Vagina (tissue), 2 donors: Measurements from ENCODE around the gene EVC. TPM values are rescaled to one million over a fixed set of nuclear protein-coding genes. Genes with fewer than 3 reads are reported as not detected.
A peak's percentile ranks its signal among the peaks of the same experiment; 100 is the strongest.

Experiments
- DNase-seq, 2 donors: peaks; one replicate each; pipeline ENCODE4 v3.0.0-alpha.2; 2017; ENCODE audit errors: extremely low spot score in 2 of 2
- H3K27ac ChIP-seq: fragments of 200-600 bp; sonication (generic); one replicate; pipeline ENCODE4 v1.5.1; 2019
- H3K27me3 ChIP-seq: fragments of 200-600 bp; sonication (generic); one replicate; pipeline ENCODE4 v1.5.1; 2019
- H3K36me3 ChIP-seq, 2 donors: fragments of 200-600 bp; sonication (generic); one replicate each; pipeline ENCODE4 v1.5.1; 2017 to 2019
- H3K4me1 ChIP-seq: fragments of 200-600 bp; sonication (generic); one replicate; pipeline ENCODE4 v1.5.1; 2019
- H3K4me3 ChIP-seq, 2 donors: fragments of 200-600 bp; sonication (generic); 1 replicate in 1 of 2; 2 replicates in 1 of 2; pipeline ENCODE4 v1.5.1; 2016 to 2019
- H3K9me3 ChIP-seq: fragments of 200-600 bp; sonication (generic); one replicate; pipeline ENCODE4 v1.5.1; 2019
- CTCF ChIP-seq, 3 experiments: fragments of 450-650 bp in 2 of 3; fragments of 200-600 bp in 1 of 3; sonication (generic) in 1 of 3; IDR thresholded peaks; one replicate each; pipeline ENCODE4 v1.5.1; 2017 to 2019; ENCODE audit warnings: antibody characterized with exemption in 3 of 3, mild to moderate bottlenecking in 2 of 3, moderate library complexity in 2 of 3
- POLR2A ChIP-seq, 2 donors: fragments of 450-650 bp; IDR thresholded peaks; one replicate each; pipeline ENCODE4 v1.6.1; 2017; ENCODE audit warnings: antibody characterized with exemption in 2 of 2, mild to moderate bottlenecking in 2 of 2, moderate library complexity in 2 of 2
- POLR2AphosphoS5 ChIP-seq, 2 donors: sonication (generic); formaldehyde crosslinking; IDR thresholded peaks; one replicate each; pipeline ENCODE4 v1.9.0; 2017; ENCODE audit warnings: antibody characterized with exemption in 2 of 2, mild to moderate bottlenecking in 2 of 2, low read depth in 1 of 2; ENCODE audit not compliant: insufficient read depth in 1 of 2
- intact Hi-C: fragments of 100-400 bp; cut with DNase I; formaldehyde crosslinking; loops from one replicate; pipeline ENCODE4 v1.15.1; 2023
- total RNA-seq: library from RNA; depleted of rRNA; stranded (reverse); fragments of >200 nt; gene quantifications from one replicate; pipeline ENCODE4 v1.2.3, GENCODE V29; 2016

EVC gene
- total RNA-seq, 1 donor from 2014 or later: 19.4 TPM

GRCh38 chr4:5706486-5707290 is 4.3 kb upstream of the EVC start:
- Histone ChIP-seq H3K4me1 (peaks cover 41% of the 10 kb centered on the region), H3K27ac (no peak overlapping the region), H3K27me3 (no peaks in the 10 kb centered on the region), H3K4me3 (no peak overlapping the region), H3K36me3 (no peaks in the 10 kb centered on the region), H3K9me3 (no peaks in the 10 kb centered on the region)
- peak in 1 of 2 donors; percentile 43 for DNase-seq
- TF ChIP-seq CTCF (IDR thresholded peaks at IDR 0.05): no peak
- no peak for TF ChIP-seq POLR2AphosphoS5 (IDR thresholded peaks at IDR 0.05; ENCODE audit: insufficient read depth in 1 of 2, low read depth in 1 of 2)
- TF ChIP-seq POLR2A (IDR thresholded peaks at IDR 0.05): no peak
- intact Hi-C loops: no loop called here

- Histone ChIP-seq H3K4me1 (peaks cover 48% of the 10 kb centered on the region), H3K36me3 (no peaks in the 10 kb centered on the region), H3K9me3 (no peaks in the 10 kb centered on the region), H3K27ac (peak overlapping the region; percentile 90), H3K27me3 (no peaks in the 10 kb centered on the region), H3K4me3 (peak overlapping the region; percentile 61 to 89)
- no peak for DNase-seq
- TF ChIP-seq CTCF (IDR thresholded peaks at IDR 0.05) (no peak), POLR2A (IDR thresholded peaks at IDR 0.05) (no peak), POLR2AphosphoS5 (IDR thresholded peaks at IDR 0.05; ENCODE audit: insufficient read depth in 1 of 2, low read depth in 1 of 2) (no peak)
- intact Hi-C loops: no loop called here
These were observed 3.6 kb upstream of the EVC start for GRCh38 chr4:5707366-5707765.

GRCh38 chr4:5707778-5708448 is 3.1 kb upstream of the EVC start:
- Histone ChIP-seq H3K27me3 (no peaks in the 10 kb centered on the region), H3K4me1 (peaks cover 53% of the 10 kb centered on the region), H3K27ac (peak overlapping the region; percentile 90), H3K4me3 (peak overlapping the region; percentile 61 to 89), H3K9me3 (no peaks in the 10 kb centered on the region), H3K36me3 (no peaks in the 10 kb centered on the region)
- intact Hi-C loops: no loop called here
- no peak for DNase-seq
- no peak for TF ChIP-seq POLR2AphosphoS5 (IDR thresholded peaks at IDR 0.05; ENCODE audit: insufficient read depth in 1 of 2, low read depth in 1 of 2)

- Histone ChIP-seq H3K27me3 (no peaks in the 10 kb centered on the region), H3K9me3 (no peaks in the 10 kb centered on the region), H3K36me3 (no peaks in the 10 kb centered on the region), H3K27ac (peak within 1 kb of the TSS; percentile 90), H3K4me3 (peak within 1 kb of the TSS; percentile 61 to 89), H3K4me1 (peaks cover 56% of the 10 kb centered on the region)
- DNase-seq: no peak
- TF ChIP-seq POLR2AphosphoS5 (IDR thresholded peaks at IDR 0.05; ENCODE audit: insufficient read depth in 1 of 2, low read depth in 1 of 2) (peak in 1 of 2 donors; percentile 81), CTCF (IDR thresholded peaks at IDR 0.05) (no peak), POLR2A (IDR thresholded peaks at IDR 0.05) (peak in 1 of 2 donors; percentile 16)
- intact Hi-C loops: no loop called here
These were observed 2.4 kb upstream of the EVC start, which contains the start of gene EVC2 for GRCh38 chr4:5708449-5709206. Gene EVC2 (minus strand): TSS chr4:5708559. CDS start chr4:5708513, 46 bp downstream.

GRCh38 chr4:5709207-5709575 is 1.8 kb upstream of the EVC start:
- intact Hi-C loops: no loop called here
- H3K9me3 ChIP-seq: no peaks in the 10 kb centered on the region
- no peak for DNase-seq
- TF ChIP-seq POLR2A (IDR thresholded peaks at IDR 0.05) (no peak), CTCF (IDR thresholded peaks at IDR 0.05) (no peak), POLR2AphosphoS5 (IDR thresholded peaks at IDR 0.05; ENCODE audit: insufficient read depth in 1 of 2, low read depth in 1 of 2) (no peak)
- H3K27ac ChIP-seq: peak overlapping the region; percentile 90
- no peaks in the 10 kb centered on the region for H3K27me3 ChIP-seq
- peak overlapping the region; percentile 61 to 89 for H3K4me3 ChIP-seq
- H3K36me3 ChIP-seq: no peaks in the 10 kb centered on the region
- H3K4me1 ChIP-seq: peaks cover 56% of the 10 kb centered on the region
